Type B pancreatic cell (in vitro differentiated cells): ENCODE results near the gene PYGO1. TPM values are rescaled to one million over a fixed set of nuclear protein-coding genes. Genes with fewer than 3 reads are reported as not detected.

Source experiments
- DNase-seq: peaks from one replicate; pipeline ENCODE4 v3.0.0; 2021; ENCODE audit warnings: mixed read lengths; ENCODE audit not compliant: unreplicated experiment; ENCODE audit errors: extremely low spot score
- H3K27ac Mint-ChIP-seq: 2 replicates; pipeline ENCODE4 v1.8.0; 2021; ENCODE audit warnings: mild to moderate bottlenecking, mixed read lengths
- H3K27me3 Mint-ChIP-seq: 2 replicates; pipeline ENCODE4 v1.8.0; 2021; ENCODE audit warnings: mixed read lengths
- H3K36me3 Mint-ChIP-seq: 2 replicates; pipeline ENCODE4 v1.8.0; 2021; ENCODE audit warnings: mixed read lengths
- H3K4me1 Mint-ChIP-seq: one replicate; pipeline ENCODE4 v1.8.0; 2021; ENCODE audit warnings: mixed read lengths; ENCODE audit not compliant: unreplicated experiment
- H3K4me3 Mint-ChIP-seq: 2 replicates; pipeline ENCODE4 v1.8.0; 2021; ENCODE audit warnings: mild to moderate bottlenecking, mixed read lengths
- H3K9me3 Mint-ChIP-seq: 2 replicates; pipeline ENCODE4 v1.8.0; 2021; ENCODE audit warnings: mixed read lengths
- CTCF ChIP-seq: fragments of 200-600 bp; sonication (generic); conservative IDR thresholded peaks from 2 replicates; pipeline ENCODE4 v1.5.0; 2021; ENCODE audit warnings: antibody characterized with exemption, mild to moderate bottlenecking
- long read RNA-seq: library from polyadenylated mRNA; unstranded; transcript quantifications from one replicate; pipeline ENCODE4 v2.0.0, GENCODE V29; 2020
- total RNA-seq: library from RNA; stranded (reverse); gene quantifications from 2 replicates; pipeline ENCODE4 v1.2.1, GENCODE V29; 2021; ENCODE audit warnings: low replicate concordance

The PYGO1 gene
- total RNA-seq: 7.7 and 29.0 TPM in 2 replicates
- long read RNA-seq, full-length matches to known transcripts: 1 of 4 reads
- long read RNA-seq, partial matches to known transcripts: 0 of 4 reads
- long read RNA-seq, other reads (novel, unspliced or antisense): 3 of 4 reads

DNA sequence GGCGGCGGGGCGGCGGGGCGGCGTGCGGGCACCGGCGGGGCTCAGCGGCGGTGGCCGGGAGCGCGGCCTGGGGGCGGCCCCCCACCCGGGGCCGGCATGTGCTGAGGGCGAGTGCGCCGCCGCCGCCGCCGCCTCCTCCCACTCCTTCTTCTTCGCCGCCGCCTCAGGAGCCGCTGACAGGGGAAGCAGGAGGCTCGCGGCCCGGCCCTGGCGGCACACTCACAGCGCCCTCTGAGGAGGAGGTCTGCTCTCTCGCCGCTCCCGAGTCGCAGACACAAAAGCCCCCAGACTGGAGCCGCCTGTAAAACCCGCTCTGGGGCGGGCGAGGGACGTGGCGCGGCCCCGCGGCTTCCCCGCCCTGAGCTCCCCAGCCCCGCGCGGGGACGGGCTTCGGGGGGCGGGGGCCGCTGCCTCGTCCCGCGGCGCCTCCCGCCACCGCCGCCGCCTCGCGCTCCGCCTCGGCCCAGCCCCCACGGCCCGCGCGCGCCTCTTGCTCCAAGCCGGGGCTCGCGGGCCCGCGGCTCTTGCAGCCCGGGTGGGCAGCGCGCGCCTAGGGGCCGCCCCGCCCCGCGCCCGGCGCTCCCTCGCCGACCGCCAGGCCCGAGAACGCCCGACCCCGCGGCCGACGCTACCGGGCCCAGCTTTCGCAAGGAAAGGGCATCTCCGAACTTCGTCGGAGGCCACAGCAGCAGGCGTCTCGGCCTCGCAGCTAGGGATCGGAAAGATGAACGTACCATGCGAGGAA lies at the start of gene PYGO1:
Gene PYGO1, minus strand, starts transcription at position 276 of the 745 bp plus-strand sequence. CDS start 462 bp downstream, outside the sequence.
- H3K4me1 Mint-ChIP-seq: no peaks in the 10 kb centered on the region
- no peaks in the 10 kb centered on the region for H3K9me3 Mint-ChIP-seq
- DNase-seq: peak; percentile 85
- no peaks in the 10 kb centered on the region for H3K36me3 Mint-ChIP-seq
- peaks cover 3% of the 10 kb centered on the region for H3K27me3 Mint-ChIP-seq
- H3K27ac Mint-ChIP-seq: peak within 1 kb of the TSS; percentile 69
- H3K4me3 Mint-ChIP-seq: peak within 1 kb of the TSS; percentile 85
- TF ChIP-seq CTCF: no peak

- no peaks in the 10 kb centered on the region for H3K9me3 Mint-ChIP-seq
- peaks cover 20% of the 10 kb centered on the region for H3K36me3 Mint-ChIP-seq
- H3K4me1 Mint-ChIP-seq: no peaks in the 10 kb centered on the region
- no peak for TF ChIP-seq CTCF
- no peak for DNase-seq
- no peak overlapping the region for H3K27ac Mint-ChIP-seq
- H3K4me3 Mint-ChIP-seq: no peak overlapping the region
- H3K27me3 Mint-ChIP-seq: no peaks in the 10 kb centered on the region
Observed at GRCh38 chr15:55637086-55637485, 48.9 kb upstream of the PYGO1 start.

DNA sequence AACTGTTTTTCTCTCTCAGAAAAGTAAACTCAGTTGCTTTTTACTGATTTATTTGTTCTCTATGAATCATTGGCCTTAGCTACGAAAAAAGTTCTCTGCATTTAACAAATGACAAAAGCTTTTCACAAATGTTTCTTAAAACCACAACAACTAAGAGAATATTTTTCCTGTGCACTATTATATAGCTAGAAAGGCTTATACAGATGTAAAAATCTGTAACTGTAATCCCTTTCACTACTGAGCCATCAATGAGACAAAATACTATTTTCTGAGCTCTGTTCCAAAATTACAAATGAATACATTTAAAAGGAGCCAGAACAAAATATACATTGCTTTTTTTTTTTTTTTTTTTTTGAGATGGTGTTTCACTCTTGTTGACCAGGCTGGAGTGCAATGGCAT lies 45.6 kb upstream of the PYGO1 start:
- no peak overlapping the region for H3K27ac Mint-ChIP-seq
- TF ChIP-seq CTCF: no peak
- no peak for DNase-seq
- no peaks in the 10 kb centered on the region for H3K27me3 Mint-ChIP-seq
- no peaks in the 10 kb centered on the region for H3K4me1 Mint-ChIP-seq
- peaks cover 8% of the 10 kb centered on the region for H3K36me3 Mint-ChIP-seq
- H3K4me3 Mint-ChIP-seq: no peak overlapping the region
- H3K9me3 Mint-ChIP-seq: no peaks in the 10 kb centered on the region

GRCh38 chr15:55632434-55632833 lies 44.3 kb upstream of the PYGO1 start:
- DNase-seq: no peak
- no peaks in the 10 kb centered on the region for H3K27me3 Mint-ChIP-seq
- no peak overlapping the region for H3K4me3 Mint-ChIP-seq
- H3K36me3 Mint-ChIP-seq: peaks cover 13% of the 10 kb centered on the region
- no peaks in the 10 kb centered on the region for H3K4me1 Mint-ChIP-seq
- TF ChIP-seq CTCF: no peak
- H3K27ac Mint-ChIP-seq: no peak overlapping the region
- H3K9me3 Mint-ChIP-seq: no peaks in the 10 kb centered on the region

- H3K4me3 Mint-ChIP-seq: no peak overlapping the region
- H3K9me3 Mint-ChIP-seq: no peaks in the 10 kb centered on the region
- no peak overlapping the region for H3K27ac Mint-ChIP-seq
Observed at GRCh38 chr15:55630858-55631257, 42.7 kb upstream of the PYGO1 start.

More at GRCh38 chr15:55630858-55631257, 42.7 kb upstream of the PYGO1 start:
- H3K27me3 Mint-ChIP-seq: no peaks in the 10 kb centered on the region
- DNase-seq: no peak
- no peak for TF ChIP-seq CTCF
- no peaks in the 10 kb centered on the region for H3K4me1 Mint-ChIP-seq
- H3K36me3 Mint-ChIP-seq: peaks cover 9% of the 10 kb centered on the region
